ENCODE results near the gene CPM. TPM values are rescaled to one million over a fixed set of nuclear protein-coding genes. Genes with fewer than 3 reads are reported as not detected.

CPM gene
- total RNA-seq, 1 donor: 13.2 TPM

DNA sequence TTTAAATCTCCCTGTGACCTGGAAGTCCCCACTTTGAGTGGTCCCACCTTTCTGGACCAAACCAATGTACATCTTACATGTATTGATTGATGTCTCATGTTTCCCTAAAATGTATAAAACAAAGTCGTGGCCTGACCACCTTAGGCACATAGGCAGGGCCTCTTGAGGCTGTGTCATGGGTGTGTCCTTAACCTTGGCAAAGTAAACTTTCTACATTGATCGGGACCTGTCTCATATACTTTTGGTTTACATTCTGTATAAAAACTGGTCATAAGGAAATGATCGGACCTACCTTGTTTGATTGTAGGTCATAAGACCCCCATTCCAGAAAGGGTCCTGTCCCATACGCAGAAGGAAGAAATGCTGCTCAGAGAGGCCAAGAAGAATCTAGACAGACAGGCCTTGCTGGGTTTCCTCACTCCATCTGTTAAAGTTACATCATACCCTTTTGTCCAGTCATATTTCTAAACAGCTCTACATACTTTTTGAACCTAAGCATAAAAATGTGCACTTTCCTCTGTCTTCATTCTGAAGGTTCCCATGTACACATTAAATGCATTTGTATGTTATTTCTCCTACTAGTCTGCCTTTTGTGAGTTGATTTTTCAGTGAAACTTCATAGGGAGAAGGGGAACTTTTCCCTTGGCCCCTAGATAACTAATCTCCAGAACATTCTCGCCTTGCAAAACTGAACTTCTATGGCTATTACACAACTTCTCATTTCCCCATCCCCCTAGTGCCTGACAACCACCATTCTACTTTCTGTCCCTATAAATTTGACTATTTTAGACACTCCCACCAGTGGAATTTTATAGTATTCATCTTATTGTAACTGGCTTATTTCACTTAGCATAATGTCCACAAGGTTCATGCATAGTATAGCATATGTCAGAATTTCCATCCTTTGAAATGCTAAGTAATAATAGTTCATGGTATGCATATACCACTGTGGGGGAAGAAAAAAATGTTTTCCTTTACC is 30.2 kb upstream of the CPM start:
- no peak overlapping the region for H3K4me3 ChIP-seq (ENCODE audit: low read length)

DNA sequence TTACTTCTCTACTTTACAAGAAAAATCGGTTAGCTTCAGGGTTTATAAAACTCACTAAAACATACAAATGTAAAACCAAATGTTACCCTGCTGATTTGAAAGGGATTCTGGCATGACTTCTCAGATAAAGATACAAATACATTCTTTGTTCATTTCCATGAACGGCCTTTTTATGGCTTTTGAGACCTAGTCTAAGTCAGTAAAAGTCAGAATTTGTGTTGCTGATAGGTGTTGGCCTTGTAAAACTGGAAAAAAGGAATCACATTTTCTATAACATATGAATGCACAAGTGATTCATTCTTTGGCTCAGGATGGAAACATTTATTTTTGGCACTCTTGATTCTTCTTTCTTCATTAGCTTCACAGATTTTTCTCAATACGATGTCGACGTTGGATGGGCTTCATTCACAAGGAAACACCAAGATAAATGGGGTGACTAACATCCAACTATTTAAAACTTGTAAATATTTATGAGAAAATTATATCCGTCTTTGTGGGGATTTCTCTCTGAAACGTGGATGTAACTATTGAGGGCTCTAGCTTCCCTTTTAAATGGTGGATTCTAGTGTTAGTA is 27.0 kb upstream of the CPM start:
- peaks cover 38% of the 10 kb centered on the region for H3K4me1 ChIP-seq (ENCODE audit: insufficient read depth, low read length)
- H3K4me3 ChIP-seq (ENCODE audit: low read length): no peak overlapping the region
- no peaks in the 10 kb centered on the region for H3K9me3 ChIP-seq (ENCODE audit: low read depth, low read length)
- no peaks in the 10 kb centered on the region for H3K27me3 ChIP-seq (ENCODE audit: insufficient read depth, low read length)

More for the DNA sequence above, 30.2 kb upstream of the CPM start:
- H3K9me3 ChIP-seq (ENCODE audit: low read depth, low read length): no peaks in the 10 kb centered on the region
- H3K4me1 ChIP-seq (ENCODE audit: insufficient read depth, low read length): peaks cover 38% of the 10 kb centered on the region
- H3K27me3 ChIP-seq (ENCODE audit: insufficient read depth, low read length): no peaks in the 10 kb centered on the region

DNA sequence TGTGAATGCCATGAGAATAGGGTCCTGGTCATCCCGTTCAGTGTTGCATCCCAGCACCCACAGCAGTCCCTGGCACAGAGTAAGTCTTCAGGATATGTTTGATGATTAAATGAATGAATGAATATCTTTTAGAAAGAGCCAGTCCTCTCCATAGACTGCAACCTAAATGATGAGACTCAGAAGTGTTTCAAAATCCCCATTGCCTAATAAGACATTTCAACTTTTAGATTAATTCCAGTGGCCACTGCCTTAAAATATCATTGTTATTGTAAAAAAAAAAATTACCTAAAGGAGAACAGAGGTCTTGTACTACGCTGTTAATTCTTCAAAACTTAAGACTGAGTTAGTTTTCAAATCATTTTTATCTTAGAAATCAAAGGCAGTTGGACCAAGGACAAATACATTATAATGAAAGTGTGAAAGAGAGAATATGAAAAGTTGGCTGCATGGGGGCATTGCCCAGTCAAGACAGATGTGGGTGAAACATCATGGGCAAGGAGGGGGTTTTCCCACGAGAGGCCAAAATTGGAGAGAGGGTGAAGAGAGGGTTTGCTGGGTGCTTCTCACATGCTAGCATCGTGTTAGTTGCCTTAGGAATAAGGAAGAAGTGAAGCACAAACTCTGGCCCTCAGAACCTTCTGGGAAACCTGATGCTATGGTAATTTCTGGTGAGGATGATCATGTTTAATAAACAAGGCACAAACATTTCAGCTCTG is 26.3 kb upstream of the CPM start:
- peaks cover 34% of the 10 kb centered on the region for H3K4me1 ChIP-seq (ENCODE audit: insufficient read depth, low read length)
- H3K27me3 ChIP-seq (ENCODE audit: insufficient read depth, low read length): no peaks in the 10 kb centered on the region
- H3K4me3 ChIP-seq (ENCODE audit: low read length): no peak overlapping the region
- no peaks in the 10 kb centered on the region for H3K9me3 ChIP-seq (ENCODE audit: low read depth, low read length)

DNA sequence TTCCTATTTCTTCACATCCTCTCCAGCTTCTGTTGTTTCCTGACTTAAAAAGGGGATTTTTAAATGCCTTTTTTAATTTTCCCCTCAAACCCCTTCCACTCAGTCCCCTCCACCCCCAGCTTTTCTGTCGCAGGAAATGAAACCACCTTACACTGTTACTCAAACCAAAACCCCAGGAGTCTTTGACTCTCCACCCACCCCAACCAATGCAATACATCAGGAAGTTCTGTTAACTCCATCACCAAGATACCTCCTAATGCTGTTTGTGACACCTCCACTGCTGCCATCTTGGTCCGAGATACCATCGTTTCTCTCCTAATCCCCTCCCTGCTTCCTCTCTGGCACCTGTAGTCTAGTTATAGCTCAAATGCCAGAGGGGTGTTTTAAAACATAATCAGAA is 25.4 kb upstream of the CPM start:
- Histone ChIP-seq H3K27me3 (ENCODE audit: insufficient read depth, low read length) (no peaks in the 10 kb centered on the region), H3K4me3 (ENCODE audit: low read length) (no peak overlapping the region), H3K4me1 (ENCODE audit: insufficient read depth, low read length) (peaks cover 24% of the 10 kb centered on the region), H3K9me3 (ENCODE audit: low read depth, low read length) (no peaks in the 10 kb centered on the region)

DNA sequence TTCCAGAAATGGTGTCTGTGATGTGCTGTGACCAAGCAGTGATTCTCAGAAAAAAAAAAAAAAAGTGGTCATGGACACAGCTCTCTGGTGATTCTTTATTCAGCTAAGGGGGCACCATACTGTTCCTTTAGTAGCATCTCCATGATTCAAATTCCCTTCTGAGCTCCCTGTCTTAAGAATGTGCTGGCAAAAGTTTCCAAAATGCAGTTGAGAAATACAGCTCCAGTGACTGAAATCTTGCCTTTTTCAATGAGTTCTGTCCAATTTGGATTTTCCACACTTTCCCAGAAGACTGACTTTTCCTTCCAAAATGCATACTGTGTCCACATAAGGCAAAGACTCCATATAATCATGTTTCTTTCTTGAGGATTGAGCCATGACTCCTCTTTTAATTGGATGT is 24.3 kb upstream of the CPM start:
- Histone ChIP-seq H3K27me3 (ENCODE audit: insufficient read depth, low read length) (no peaks in the 10 kb centered on the region), H3K4me1 (ENCODE audit: insufficient read depth, low read length) (peaks cover 20% of the 10 kb centered on the region), H3K9me3 (ENCODE audit: low read depth, low read length) (no peaks in the 10 kb centered on the region), H3K4me3 (ENCODE audit: low read length) (no peak overlapping the region)

DNA sequence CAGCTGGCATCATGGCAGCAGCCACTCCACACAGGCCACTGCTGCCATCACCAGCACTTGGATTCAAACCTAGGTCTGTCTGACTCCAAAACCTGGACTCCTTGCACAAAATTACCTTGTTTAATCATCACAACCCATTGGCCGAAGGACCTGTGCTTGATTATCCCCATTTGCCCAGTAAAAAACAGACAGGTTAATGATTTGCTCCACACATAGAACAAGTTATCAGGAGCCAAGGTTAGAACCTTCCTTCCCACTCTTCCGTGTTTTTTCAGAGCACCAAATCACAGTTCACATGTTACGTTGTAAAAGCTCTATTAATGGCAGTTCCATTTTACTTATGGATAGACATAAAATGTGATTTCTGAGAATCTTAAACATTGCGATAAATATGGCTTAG is 23.5 kb upstream of the CPM start:
- Histone ChIP-seq H3K9me3 (ENCODE audit: low read depth, low read length) (no peaks in the 10 kb centered on the region), H3K27me3 (ENCODE audit: insufficient read depth, low read length) (no peaks in the 10 kb centered on the region), H3K4me3 (ENCODE audit: low read length) (no peak overlapping the region), H3K4me1 (ENCODE audit: insufficient read depth, low read length) (peaks cover 26% of the 10 kb centered on the region)

DNA sequence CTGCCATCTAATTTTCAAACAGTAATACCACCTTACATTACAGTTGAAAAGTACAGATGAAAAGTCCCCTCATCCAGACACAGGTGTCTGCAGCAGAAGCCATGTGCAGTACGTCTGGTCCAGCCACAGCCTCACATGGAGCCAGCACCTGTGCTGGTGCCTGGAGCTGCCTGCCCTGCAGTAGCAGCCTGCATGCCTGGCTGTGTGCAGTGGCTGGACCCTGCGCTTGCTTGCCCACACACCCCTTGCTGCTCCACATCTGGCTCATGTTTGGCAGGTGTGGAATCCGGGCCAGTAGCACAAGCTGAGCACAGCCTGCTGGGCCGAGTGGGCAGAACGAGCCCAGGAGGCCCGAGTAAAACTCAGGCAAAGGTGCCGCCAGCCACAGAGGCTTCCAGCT is 21.8 kb upstream of the CPM start:
- H3K27me3 ChIP-seq (ENCODE audit: insufficient read depth, low read length): no peaks in the 10 kb centered on the region

DNA sequence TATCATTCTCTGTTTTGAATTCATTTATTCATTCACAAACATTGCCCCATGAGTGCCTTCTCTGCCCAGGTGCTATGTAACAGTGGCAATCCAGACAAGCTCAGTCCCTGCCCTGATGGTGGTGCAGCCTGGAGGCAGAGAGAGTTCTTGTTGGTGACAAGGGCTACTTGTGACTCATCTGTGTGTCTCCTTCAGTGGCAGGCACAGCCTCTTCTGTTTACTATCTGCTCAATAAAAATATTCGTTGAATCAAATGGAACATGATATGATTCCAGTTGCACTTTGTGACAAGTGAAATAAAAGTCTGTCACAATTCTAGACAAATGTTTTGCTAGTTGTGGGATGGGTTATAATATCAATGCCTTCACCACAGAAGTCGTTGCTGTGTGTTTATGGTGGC is 20.6 kb upstream of the CPM start:
- H3K4me1 ChIP-seq (ENCODE audit: insufficient read depth, low read length): peaks cover 20% of the 10 kb centered on the region
- no peaks in the 10 kb centered on the region for H3K27me3 ChIP-seq (ENCODE audit: insufficient read depth, low read length)

More for the DNA sequence above, 21.8 kb upstream of the CPM start:
- Histone ChIP-seq H3K9me3 (ENCODE audit: low read depth, low read length) (no peaks in the 10 kb centered on the region), H3K4me1 (ENCODE audit: insufficient read depth, low read length) (peaks cover 28% of the 10 kb centered on the region), H3K4me3 (ENCODE audit: low read length) (no peak overlapping the region)

DNA sequence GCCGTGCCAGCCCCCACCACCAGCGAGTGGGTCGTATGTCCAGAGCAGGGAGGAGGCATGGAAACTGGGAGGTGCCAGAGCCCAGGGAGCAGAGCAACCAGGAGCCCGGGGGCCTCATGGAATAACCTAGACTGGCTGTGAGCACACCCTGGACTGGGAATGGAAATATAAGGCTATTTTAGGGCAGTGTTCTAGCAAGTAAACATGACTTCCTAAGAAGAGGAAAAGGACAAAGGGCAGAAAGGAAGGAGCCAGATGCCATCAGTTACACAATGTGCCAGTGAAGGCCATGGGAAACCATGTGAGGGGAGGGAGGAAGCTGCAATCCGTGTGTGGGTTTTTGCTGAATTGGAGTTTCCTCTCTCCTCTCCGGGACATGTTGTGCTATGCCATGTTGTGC is 18.7 kb upstream of the CPM start:
- Histone ChIP-seq H3K9me3 (ENCODE audit: low read depth, low read length) (no peaks in the 10 kb centered on the region), H3K4me1 (ENCODE audit: insufficient read depth, low read length) (peaks cover 16% of the 10 kb centered on the region), H3K27me3 (ENCODE audit: insufficient read depth, low read length) (no peaks in the 10 kb centered on the region), H3K4me3 (ENCODE audit: low read length) (no peak overlapping the region)

More for the DNA sequence above, 20.6 kb upstream of the CPM start:
- no peaks in the 10 kb centered on the region for H3K9me3 ChIP-seq (ENCODE audit: low read depth, low read length)
- no peak overlapping the region for H3K4me3 ChIP-seq (ENCODE audit: low read length)

DNA sequence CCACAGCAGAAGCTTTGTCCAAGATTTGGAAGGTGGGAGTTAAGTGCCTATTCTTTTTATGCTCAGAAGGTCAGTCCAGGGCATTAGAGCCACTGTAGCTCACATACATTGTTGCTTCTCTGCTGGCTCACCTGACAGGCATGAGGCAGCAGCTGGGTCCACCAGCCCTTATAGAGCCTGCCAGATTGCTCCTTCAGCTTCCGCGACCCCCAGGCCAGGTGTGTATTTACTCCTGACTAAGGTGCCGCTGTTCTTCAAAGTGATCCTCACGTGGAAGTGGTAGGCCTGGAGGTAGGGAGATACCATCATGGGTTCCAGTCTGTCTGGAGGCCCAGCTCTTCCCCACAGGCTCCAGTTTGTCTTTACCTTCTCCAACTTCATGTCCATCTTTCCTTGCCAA is 17.5 kb upstream of the CPM start:
- Histone ChIP-seq H3K4me1 (ENCODE audit: insufficient read depth, low read length) (peaks cover 16% of the 10 kb centered on the region), H3K27me3 (ENCODE audit: insufficient read depth, low read length) (no peaks in the 10 kb centered on the region), H3K4me3 (ENCODE audit: low read length) (no peak overlapping the region), H3K9me3 (ENCODE audit: low read depth, low read length) (no peaks in the 10 kb centered on the region)

DNA sequence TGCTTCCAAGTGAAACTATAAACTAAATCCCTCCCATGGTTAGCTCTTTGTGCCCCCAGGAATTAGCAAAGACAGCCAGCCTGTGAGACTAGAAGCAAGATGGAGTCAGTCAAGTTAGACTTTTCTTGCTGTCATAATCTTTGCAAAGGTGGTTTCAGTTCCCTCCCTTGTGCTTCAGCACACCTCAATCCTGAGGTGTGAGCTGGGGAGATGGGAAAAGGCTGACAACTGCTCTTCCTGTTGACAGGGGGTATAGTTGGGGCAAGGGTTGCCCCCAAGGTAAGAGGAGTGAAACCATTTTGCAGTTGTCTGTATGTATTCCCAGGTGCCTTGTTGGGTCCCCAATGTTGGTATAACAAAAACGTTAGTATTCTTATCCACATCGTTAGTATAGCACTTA is 12.3 kb upstream of the CPM start:
- Histone ChIP-seq H3K27me3 (ENCODE audit: insufficient read depth, low read length) (no peaks in the 10 kb centered on the region), H3K9me3 (ENCODE audit: low read depth, low read length) (no peaks in the 10 kb centered on the region), H3K4me3 (ENCODE audit: low read length) (no peak overlapping the region), H3K4me1 (ENCODE audit: insufficient read depth, low read length) (no peaks in the 10 kb centered on the region)

DNA sequence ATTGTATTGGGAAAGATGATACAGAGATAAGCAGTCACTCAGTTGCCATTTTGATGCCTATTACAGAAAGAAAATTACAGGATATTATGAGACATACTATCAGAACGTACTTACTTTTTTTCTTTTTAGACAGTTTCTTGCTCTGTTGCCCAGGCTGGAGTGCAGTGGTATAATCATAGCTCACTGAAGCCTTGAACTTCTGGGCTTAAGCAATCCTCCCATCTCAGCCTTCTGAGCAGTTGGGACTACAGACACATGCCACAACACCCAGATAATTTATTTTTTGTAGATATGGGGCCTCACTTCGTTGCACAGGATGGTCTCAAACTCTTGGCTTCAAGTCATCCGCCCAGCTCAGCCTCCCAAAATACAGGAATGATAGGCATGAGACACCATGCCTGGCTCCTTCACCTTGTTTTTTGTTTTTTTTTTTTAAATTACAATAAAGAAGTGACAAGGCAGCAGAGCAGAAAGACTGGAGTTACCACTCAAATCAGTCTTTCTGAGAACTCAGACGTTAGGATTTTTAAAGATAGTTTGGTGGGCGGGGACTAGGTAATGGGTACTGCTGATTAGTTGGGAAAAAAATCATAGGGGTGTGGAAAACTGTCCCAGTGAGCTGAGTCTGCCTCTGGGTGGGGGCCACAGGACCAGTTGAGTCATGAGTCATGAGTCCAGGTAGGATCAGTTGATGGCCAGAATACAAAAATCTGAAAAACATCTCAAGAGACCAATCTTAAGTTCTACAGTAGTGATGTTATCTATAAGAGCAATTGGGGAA is 11.5 kb upstream of the CPM start:
- no peaks in the 10 kb centered on the region for H3K9me3 ChIP-seq (ENCODE audit: low read depth, low read length)
- H3K4me3 ChIP-seq (ENCODE audit: low read length): no peak overlapping the region
- no peaks in the 10 kb centered on the region for H3K4me1 ChIP-seq (ENCODE audit: insufficient read depth, low read length)
- H3K27me3 ChIP-seq (ENCODE audit: insufficient read depth, low read length): no peaks in the 10 kb centered on the region

DNA sequence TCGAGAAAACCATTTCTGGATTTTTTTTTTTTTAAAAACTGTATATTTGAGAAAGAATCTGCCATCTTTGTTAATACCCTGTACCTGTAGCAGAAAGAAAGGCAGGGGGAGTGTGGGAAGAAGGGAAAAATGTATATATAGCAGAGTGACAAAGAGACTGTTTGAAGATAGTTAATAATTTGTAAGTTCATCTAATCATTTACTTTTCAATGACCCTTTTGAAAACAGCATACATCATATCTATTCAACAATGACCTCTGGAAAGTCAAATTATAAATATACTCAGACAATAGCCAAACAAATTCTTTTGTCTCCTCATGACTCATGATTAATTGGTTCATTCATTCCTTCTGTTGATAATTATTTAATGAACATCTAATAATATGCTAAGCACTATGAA is 10.9 kb upstream of the CPM start:
- Histone ChIP-seq H3K4me1 (ENCODE audit: insufficient read depth, low read length) (no peaks in the 10 kb centered on the region), H3K4me3 (ENCODE audit: low read length) (no peak overlapping the region), H3K9me3 (ENCODE audit: low read depth, low read length) (no peaks in the 10 kb centered on the region), H3K27me3 (ENCODE audit: insufficient read depth, low read length) (no peaks in the 10 kb centered on the region)

DNA sequence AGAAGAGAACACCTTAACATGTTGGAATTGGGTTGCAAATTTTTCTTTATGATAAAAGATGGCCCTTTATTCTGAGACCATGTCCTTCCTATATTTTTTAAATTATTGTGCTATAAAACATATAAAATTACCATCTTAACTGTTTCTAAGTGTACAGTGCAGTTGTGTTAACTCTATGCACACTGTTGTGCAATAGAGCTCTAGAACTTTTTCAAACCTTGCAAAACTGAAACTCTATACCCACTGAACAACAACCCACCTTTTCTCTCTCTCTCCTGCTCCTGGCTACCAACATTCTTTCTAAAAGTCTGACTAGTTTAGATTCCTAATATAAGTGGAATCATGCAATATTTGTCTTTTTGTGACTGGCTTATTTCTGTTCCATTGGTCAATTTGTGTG is 7.8 kb upstream of the CPM start:
- Histone ChIP-seq H3K27me3 (ENCODE audit: insufficient read depth, low read length) (no peaks in the 10 kb centered on the region), H3K4me1 (ENCODE audit: insufficient read depth, low read length) (no peaks in the 10 kb centered on the region), H3K9me3 (ENCODE audit: low read depth, low read length) (no peaks in the 10 kb centered on the region), H3K4me3 (ENCODE audit: low read length) (no peak overlapping the region)

DNA sequence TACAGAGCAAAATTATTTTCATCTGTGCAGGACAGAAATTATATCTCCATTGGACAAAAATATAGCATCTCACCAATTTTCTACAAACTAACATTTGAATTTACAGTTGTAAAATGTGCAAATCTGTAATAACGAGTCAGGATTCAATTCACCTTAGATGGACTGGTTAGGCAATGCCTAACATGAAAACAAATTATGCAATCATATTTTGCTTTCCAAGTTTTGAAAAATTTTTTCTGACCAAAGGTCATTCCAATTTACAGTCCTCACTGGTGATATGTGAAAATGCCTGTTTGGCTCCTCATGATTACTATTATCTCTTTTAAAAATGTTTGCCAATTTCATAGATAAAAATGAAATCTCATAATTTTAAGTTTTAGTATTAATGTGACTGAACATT is 6.5 kb upstream of the CPM start:
- H3K9me3 ChIP-seq (ENCODE audit: low read depth, low read length): no peaks in the 10 kb centered on the region
- no peaks in the 10 kb centered on the region for H3K27me3 ChIP-seq (ENCODE audit: insufficient read depth, low read length)
- no peaks in the 10 kb centered on the region for H3K4me1 ChIP-seq (ENCODE audit: insufficient read depth, low read length)
- no peak overlapping the region for H3K4me3 ChIP-seq (ENCODE audit: low read length)
